ENCODE results near the gene IFITM2.
A peak's percentile ranks its signal among the peaks of the same experiment; 100 is the strongest.
"Not testable (repeated sequence)": the region's sequence is repeated elsewhere in the genome, so short reads cannot be mapped to it uniquely, and the experiment has no call there.

Gene IFITM2

GRCh38 chr11:342328-342727, 34.7 kb downstream of the IFITM2 start:
- H3K4me3 ChIP-seq (replicated peaks in 1 of 2; ENCODE audit: low read depth in 2 of 2, low read length in 2 of 2): no peak overlapping the region
- DNase-seq (ENCODE audit: low read depth in 2 of 2): no peak
- no peak for TF ChIP-seq CTCF (IDR thresholded peaks at IDR 0.05; ENCODE audit: low read depth, low read length)

DNA sequence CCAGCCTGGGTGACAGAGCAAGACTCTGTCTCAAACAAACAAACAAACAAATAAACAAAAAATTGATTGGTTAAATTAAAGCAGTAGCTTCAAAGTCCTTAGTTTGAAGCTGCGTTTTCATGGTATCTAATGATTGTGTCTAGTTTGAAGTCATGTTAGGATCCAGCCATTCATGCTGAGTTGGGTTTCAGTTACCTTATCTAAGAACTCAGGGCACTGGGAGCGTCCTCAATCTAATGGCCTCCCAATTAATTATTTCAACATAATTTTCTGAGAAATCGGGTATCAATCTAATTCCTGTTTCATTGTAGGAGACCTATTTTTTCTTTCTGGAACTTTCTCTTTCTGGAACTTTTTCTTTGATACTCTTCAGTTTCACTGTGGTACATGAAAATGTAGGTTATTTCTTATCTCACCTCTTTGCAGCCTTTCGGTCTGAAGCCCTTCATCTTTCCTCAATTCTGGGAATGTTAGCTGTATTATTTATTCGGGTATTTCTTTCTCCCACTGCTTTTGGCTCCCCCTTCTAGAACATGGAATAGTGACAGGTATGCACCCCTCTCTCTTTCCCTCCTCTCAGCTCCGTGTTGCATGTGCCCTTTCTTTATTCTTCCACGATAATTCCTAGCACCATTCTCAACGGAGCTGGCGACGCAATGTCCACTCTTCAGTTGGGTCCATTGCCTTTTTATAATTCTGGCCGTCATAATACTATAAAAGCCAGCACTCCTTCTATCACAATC, 37.4 kb downstream of the IFITM2 start:
- DNase-seq (ENCODE audit: low read depth in 2 of 2): no peak
- TF ChIP-seq CTCF (IDR thresholded peaks at IDR 0.05; ENCODE audit: low read depth, low read length): no peak
- H3K4me3 ChIP-seq (replicated peaks in 1 of 2; ENCODE audit: low read depth in 2 of 2, low read length in 2 of 2): no peak overlapping the region

- no peak for TF ChIP-seq CTCF (IDR thresholded peaks at IDR 0.05; ENCODE audit: low read depth, low read length)
- no peak overlapping the region for H3K4me3 ChIP-seq (replicated peaks in 1 of 2; ENCODE audit: low read depth in 2 of 2, low read length in 2 of 2)
- DNase-seq (ENCODE audit: low read depth in 2 of 2): no peak
Observed at GRCh38 chr11:346529-346928, 38.9 kb downstream of the IFITM2 start.

- not testable (repeated sequence) for DNase-seq (ENCODE audit: low read depth in 2 of 2); H3K4me3 ChIP-seq (replicated peaks in 1 of 2; ENCODE audit: low read depth in 2 of 2, low read length in 2 of 2)
Observed at GRCh38 chr11:349270-349954, 41.8 kb downstream of the IFITM2 start.

GRCh38 chr11:350033-350722, 42.6 kb downstream of the IFITM2 start:
- not testable (repeated sequence) for DNase-seq (ENCODE audit: low read depth in 2 of 2); H3K4me3 ChIP-seq (replicated peaks in 1 of 2; ENCODE audit: low read depth in 2 of 2, low read length in 2 of 2)

- DNase-seq (ENCODE audit: low read depth in 2 of 2): peak in 1 of 2 donors; percentile 22
- TF ChIP-seq CTCF (IDR thresholded peaks at IDR 0.05; ENCODE audit: low read depth, low read length): no peak
- no peak overlapping the region for H3K4me3 ChIP-seq (replicated peaks in 1 of 2; ENCODE audit: low read depth in 2 of 2, low read length in 2 of 2)
Observed at GRCh38 chr11:350723-351255, 43.2 kb downstream of the IFITM2 start.

- DNase-seq (ENCODE audit: low read depth in 2 of 2): no peak
- H3K4me3 ChIP-seq (replicated peaks in 1 of 2; ENCODE audit: low read depth in 2 of 2, low read length in 2 of 2): no peak overlapping the region
- no peak for TF ChIP-seq CTCF (IDR thresholded peaks at IDR 0.05; ENCODE audit: low read depth, low read length)
Observed at GRCh38 chr11:351411-351810, 43.8 kb downstream of the IFITM2 start.
